Measurements from ENCODE around the gene DNLZ.

Gene DNLZ

DNA sequence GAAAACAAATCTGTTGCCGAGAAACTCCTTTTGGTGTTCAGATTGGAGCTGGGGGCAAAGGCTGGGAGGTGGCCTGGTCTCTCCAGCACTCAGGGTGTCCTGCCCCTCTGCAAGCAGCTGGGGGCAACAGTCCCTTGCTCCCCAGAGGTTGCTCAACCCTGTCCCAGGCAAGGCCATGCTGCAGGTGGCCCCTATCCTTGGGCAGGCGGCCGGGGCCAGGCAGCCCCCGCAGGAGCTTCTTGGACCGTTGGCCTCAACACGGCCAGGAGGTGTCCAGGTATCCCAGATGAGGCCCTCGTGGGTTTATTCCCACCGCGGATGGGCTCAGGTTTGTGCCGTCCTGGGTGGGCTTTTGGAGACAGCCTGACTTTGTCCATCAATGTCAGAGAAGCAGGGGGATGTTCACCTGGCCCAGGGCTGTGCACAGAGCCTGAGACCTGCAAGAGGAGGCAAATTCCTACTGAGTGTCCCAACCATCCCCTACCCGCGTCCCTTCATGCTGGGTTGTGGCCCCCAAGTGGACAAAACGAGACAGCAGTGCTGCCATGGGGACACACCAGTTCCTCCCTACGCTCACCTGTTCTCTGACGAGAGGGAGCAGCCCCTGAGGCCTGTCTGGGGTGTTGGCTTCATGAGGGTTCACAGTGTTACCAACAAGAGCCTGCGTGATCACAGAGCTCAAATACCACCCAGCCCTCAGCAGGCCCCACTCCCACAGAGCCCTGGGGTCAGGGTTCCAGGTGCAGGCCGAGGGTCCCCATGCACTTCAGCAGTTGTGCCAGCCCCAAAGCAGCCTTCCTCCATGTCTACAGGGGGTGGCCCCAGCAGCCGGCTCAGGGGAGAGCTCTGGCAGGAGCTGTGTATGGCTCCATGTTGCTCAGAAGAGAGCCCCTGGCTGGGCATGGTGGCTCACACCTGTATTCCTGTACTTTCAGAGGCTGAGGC is 50.2 kb downstream of the DNLZ start:
- no peak overlapping the region for H3K4me3 Mint-ChIP-seq
- no peak for DNase-seq
- TF ChIP-seq, protein P1, sequence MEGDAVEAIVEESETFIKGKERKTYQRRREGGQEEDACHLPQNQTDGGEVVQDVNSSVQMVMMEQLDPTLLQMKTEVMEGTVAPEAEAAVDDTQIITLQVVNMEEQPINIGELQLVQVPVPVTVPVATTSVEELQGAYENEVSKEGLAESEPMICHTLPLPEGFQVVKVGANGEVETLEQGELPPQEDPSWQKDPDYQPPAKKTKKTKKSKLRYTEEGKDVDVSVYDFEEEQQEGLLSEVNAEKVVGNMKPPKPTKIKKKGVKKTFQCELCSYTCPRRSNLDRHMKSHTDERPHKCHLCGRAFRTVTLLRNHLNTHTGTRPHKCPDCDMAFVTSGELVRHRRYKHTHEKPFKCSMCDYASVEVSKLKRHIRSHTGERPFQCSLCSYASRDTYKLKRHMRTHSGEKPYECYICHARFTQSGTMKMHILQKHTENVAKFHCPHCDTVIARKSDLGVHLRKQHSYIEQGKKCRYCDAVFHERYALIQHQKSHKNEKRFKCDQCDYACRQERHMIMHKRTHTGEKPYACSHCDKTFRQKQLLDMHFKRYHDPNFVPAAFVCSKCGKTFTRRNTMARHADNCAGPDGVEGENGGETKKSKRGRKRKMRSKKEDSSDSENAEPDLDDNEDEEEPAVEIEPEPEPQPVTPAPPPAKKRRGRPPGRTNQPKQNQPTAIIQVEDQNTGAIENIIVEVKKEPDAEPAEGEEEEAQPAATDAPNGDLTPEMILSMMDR (IDR thresholded peaks at IDR 0.05) = no peak
- H3K9me3 Mint-ChIP-seq = peaks cover 26% of the 10 kb centered on the region
- H3K27me3 Mint-ChIP-seq (ENCODE audit: low read depth, poor library complexity) = peaks cover 4% of the 10 kb centered on the region
- no peak overlapping the region for H3K27ac Mint-ChIP-seq
- peaks cover 16% of the 10 kb centered on the region for H3K4me1 Mint-ChIP-seq
- peaks cover 7% of the 10 kb centered on the region for H3K36me3 Mint-ChIP-seq (ENCODE audit: low read depth)

DNA sequence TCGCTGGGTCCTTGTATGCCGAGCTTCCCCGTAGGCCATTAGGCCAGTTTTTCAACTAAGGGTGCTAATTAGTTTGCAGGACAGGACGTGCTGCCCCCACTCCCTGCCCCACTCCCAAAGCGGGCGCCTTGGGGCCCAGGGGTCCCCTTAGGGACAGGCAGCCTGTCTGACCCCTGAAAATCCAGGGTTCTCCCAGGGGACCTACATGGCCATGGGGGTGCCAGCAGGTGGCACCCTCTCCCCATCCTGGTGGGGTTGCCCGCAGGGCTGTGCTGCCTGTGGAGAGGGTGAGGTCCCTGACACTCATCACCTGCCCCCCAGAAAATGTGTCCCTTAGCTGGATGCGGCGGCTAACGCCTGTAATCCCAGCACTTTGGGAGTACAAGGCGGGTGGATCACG is 51.1 kb downstream of the DNLZ start:
- Mint-ChIP-seq H3K4me3 (no peak overlapping the region), H3K27ac (no peak overlapping the region), H3K36me3 (ENCODE audit: low read depth) (peaks cover 7% of the 10 kb centered on the region), H3K9me3 (peaks cover 26% of the 10 kb centered on the region), H3K27me3 (ENCODE audit: low read depth, poor library complexity) (peaks cover 4% of the 10 kb centered on the region), H3K4me1 (peaks cover 6% of the 10 kb centered on the region)
- TF ChIP-seq, protein P1 (IDR thresholded peaks at IDR 0.05) = peak; percentile 40
- DNase-seq = no peak

DNA sequence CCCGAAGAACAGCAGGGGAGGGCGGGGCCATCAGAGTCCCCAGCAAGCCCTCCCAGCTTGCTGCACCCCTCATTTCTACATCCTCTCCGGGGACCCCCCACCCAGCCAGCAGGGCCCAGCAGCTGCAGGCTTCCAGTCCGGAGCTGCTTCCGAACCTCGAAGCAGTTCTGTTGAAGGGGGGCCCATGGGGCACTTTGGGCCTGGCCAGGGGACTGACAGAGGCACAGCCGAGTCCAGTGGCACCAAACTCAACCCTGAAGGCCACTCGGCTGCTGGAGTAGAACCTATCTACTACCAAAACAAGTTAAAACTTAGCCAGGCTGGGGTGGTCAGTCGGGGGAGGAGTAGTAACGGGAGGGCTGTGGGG is 51.6 kb downstream of the DNLZ start:
- peaks cover 26% of the 10 kb centered on the region for H3K9me3 Mint-ChIP-seq
- H3K4me1 Mint-ChIP-seq = peaks cover 2% of the 10 kb centered on the region
- peaks cover 7% of the 10 kb centered on the region for H3K36me3 Mint-ChIP-seq (ENCODE audit: low read depth)
- no peak overlapping the region for H3K27ac Mint-ChIP-seq
- no peak for DNase-seq
- H3K4me3 Mint-ChIP-seq = no peak overlapping the region
- TF ChIP-seq, protein P1 (IDR thresholded peaks at IDR 0.05) = no peak
- peaks cover 4% of the 10 kb centered on the region for H3K27me3 Mint-ChIP-seq (ENCODE audit: low read depth, poor library complexity)

DNA sequence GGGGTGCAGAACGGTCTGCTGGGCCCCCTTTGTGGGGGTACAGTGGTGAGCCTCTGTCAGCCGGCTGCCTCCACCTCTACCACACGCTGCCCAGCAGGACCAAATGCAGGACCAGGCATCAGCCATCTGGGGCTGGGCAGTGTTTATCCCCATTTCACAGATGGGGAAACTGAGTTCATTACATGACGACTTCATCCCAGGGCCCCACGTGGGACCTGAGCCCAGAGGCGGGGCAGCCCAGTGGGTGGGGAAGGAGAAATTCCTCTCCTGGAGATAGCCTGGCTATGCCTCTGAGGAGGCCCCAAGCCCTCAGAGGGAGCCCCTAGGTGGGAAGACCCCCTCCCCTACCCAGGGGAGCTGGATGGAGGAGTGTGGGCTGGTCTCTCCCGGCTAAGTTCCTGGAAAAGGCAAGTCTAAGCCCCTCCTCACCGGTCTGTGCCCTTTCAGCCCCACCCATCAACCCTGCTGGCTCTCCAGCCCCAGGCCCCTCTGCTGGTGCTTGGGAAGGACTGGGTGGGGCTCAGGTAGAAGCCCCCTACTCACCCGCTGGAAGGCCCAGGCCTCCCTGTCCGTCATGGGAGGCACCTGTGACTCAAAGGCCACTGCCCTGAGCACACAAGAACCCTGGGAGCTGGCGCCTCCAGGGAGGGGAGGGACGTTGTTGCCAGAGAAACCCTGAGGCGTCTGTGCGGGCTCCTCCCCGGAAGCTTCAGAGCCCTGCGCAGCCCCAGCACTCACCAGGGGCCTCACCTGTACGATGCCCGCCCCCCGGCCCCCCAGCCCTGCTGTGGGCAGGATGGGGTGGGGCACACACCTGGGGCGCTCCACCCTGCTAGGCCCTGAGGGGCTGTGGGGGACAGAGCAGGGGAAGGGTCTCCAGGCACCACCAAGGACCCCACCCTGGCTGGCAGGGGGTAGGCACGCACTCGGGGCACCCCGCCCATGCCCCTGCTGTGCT is 52.2 kb downstream of the DNLZ start:
- H3K36me3 Mint-ChIP-seq (ENCODE audit: low read depth) = peaks cover 5% of the 10 kb centered on the region
- peaks cover 21% of the 10 kb centered on the region for H3K9me3 Mint-ChIP-seq
- H3K4me1 Mint-ChIP-seq = no peaks in the 10 kb centered on the region
- H3K27ac Mint-ChIP-seq = no peak overlapping the region
- no peak overlapping the region for H3K4me3 Mint-ChIP-seq
- DNase-seq = no peak
- TF ChIP-seq, protein P1 (IDR thresholded peaks at IDR 0.05) = no peak
- peaks cover 2% of the 10 kb centered on the region for H3K27me3 Mint-ChIP-seq (ENCODE audit: low read depth, poor library complexity)

DNA sequence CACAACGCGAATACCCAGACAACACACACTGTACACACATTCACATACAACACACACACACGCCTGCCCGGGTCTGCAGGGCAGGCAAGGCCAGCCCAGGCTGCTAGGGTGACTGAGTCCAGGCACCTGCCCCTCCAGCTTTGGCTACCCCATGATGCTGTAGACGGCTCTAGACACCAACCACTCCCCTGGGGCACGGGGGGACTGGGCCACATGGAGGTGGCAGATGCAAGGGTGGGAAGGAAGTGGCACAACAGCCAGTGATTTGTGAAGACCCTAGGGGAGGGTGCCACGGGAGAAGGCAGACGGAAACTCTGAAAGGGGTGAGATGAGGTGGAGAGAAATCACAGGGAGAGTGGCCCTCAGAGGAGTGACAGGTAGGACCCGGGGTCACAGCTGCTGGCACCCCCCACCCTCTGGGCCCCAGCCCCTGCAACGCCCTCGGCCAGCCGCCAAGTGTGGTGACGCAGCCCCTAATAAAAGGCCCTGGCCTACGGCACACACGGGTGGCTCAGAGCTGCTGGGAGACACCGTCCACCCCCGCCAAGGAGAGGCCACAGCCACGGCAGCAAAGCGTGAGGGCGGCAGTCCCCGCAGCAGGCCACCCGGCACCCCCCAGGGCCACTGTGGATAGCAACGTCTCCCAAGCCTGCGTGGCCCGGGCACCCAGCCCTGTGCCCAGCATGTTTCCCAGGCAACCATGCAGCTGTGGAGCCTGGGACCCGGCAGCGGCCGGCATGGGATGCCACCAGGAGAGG is 53.1 kb downstream of the DNLZ start:
- Mint-ChIP-seq H3K4me1 (no peaks in the 10 kb centered on the region), H3K36me3 (ENCODE audit: low read depth) (no peaks in the 10 kb centered on the region), H3K9me3 (peaks cover 13% of the 10 kb centered on the region), H3K27me3 (ENCODE audit: low read depth, poor library complexity) (no peaks in the 10 kb centered on the region), H3K4me3 (no peak overlapping the region), H3K27ac (no peak overlapping the region)
- no peak for DNase-seq
- TF ChIP-seq, protein P1 (IDR thresholded peaks at IDR 0.05) = no peak

Data from nephron progenitor cell (in vitro differentiated cells).